Measurements from ENCODE around the gene TXNDC9. TPM values are rescaled to one million over a fixed set of nuclear protein-coding genes. Genes with fewer than 3 reads are reported as not detected.
"Not testable (repeated sequence)": the region's sequence is repeated elsewhere in the genome, so short reads cannot be mapped to it uniquely, and the experiment has no call there.

The TXNDC9 gene
- total RNA-seq, 4 donors from 2014 or later: 24.1 to 34.7 (median 26.9) TPM

DNA sequence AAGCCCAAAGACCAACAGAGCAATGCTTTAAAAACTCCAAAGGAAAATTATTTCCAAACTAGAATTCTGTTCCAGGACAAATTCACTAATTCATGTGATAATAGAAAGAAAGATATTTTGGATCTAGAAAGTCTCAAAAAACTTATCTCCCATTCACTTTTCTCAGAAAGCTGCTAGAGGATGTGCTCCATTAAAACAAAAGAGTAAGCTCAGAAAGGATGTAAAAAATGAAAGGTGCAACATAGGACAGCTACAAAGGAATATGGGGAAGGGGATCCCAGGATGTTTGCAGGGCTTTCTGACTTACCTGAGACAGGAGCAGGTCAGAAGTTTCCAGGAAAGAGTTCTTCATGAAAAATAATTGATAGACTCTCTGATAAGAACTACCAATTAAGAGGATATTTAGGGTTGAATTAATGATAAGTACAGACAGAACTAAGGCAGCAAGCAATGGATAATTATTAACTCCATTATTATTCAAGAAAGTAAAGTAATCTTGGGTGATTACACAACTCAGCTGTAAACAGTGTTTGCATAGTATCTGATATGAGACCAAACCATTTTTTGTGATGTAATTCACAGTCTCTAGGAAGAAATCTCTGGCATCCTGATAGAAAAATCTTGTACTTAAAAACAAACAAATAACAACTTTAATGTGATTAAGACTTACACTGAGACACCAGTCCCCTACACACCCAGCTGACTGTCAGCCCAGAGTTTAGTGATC is 56.0 kb downstream of the TXNDC9 start:
- Histone ChIP-seq H3K27ac (no peak overlapping the region), H3K9me3 (no peaks in the 10 kb centered on the region), H3K36me3 (peaks cover 4% of the 10 kb centered on the region), H3K27me3 (no peaks in the 10 kb centered on the region), H3K4me1 (no peaks in the 10 kb centered on the region), H3K4me3 (no peak overlapping the region)
- TF ChIP-seq EP300 (IDR thresholded peaks at IDR 0.05) (no peak), POLR2A (IDR thresholded peaks at IDR 0.05) (no peak), POLR2AphosphoS5 (IDR thresholded peaks at IDR 0.05) (no peak)
- TF ChIP-seq, protein P1, sequence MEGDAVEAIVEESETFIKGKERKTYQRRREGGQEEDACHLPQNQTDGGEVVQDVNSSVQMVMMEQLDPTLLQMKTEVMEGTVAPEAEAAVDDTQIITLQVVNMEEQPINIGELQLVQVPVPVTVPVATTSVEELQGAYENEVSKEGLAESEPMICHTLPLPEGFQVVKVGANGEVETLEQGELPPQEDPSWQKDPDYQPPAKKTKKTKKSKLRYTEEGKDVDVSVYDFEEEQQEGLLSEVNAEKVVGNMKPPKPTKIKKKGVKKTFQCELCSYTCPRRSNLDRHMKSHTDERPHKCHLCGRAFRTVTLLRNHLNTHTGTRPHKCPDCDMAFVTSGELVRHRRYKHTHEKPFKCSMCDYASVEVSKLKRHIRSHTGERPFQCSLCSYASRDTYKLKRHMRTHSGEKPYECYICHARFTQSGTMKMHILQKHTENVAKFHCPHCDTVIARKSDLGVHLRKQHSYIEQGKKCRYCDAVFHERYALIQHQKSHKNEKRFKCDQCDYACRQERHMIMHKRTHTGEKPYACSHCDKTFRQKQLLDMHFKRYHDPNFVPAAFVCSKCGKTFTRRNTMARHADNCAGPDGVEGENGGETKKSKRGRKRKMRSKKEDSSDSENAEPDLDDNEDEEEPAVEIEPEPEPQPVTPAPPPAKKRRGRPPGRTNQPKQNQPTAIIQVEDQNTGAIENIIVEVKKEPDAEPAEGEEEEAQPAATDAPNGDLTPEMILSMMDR (IDR thresholded peaks at IDR 0.05): no peak
- no peak for DNase-seq (ENCODE audit: low spot score in 2 of 2)

DNA sequence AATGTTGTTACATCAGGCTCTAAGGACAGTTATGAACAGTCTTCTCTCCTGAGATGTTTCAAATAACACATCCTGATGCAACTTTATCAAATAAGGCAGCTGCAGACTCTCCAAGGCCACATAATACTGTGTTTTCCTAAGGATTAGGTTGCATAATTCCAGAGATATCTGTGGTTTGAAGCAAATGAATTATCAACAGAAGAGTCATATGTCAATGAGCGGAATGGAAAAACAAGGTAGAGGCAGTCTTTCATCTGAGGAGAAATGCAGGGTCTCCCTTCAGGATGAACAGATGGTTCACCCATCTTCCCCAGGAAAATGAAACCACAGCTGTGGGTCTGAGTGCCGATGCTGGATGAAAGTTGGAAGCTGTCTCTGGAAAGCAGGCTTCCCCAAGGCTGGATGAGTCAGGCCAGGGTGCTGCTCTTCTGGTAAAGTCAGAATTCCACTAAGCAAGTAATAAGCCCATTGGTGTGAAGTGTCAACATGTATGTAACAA is 57.3 kb downstream of the TXNDC9 start:
- no peak overlapping the region for H3K27ac ChIP-seq
- H3K9me3 ChIP-seq: no peaks in the 10 kb centered on the region
- H3K36me3 ChIP-seq: no peaks in the 10 kb centered on the region
- WGBS: 82% methylated on average over 2 of the region's 2 CpGs
- no peaks in the 10 kb centered on the region for H3K27me3 ChIP-seq
- no peak overlapping the region for H3K4me3 ChIP-seq
- TF ChIP-seq POLR2AphosphoS5 (IDR thresholded peaks at IDR 0.05) (no peak), EP300 (IDR thresholded peaks at IDR 0.05) (no peak), POLR2A (IDR thresholded peaks at IDR 0.05) (no peak)
- TF ChIP-seq, protein P1 (IDR thresholded peaks at IDR 0.05): no peak
- no peak for DNase-seq (ENCODE audit: low spot score in 2 of 2)
- no peaks in the 10 kb centered on the region for H3K4me1 ChIP-seq

DNA sequence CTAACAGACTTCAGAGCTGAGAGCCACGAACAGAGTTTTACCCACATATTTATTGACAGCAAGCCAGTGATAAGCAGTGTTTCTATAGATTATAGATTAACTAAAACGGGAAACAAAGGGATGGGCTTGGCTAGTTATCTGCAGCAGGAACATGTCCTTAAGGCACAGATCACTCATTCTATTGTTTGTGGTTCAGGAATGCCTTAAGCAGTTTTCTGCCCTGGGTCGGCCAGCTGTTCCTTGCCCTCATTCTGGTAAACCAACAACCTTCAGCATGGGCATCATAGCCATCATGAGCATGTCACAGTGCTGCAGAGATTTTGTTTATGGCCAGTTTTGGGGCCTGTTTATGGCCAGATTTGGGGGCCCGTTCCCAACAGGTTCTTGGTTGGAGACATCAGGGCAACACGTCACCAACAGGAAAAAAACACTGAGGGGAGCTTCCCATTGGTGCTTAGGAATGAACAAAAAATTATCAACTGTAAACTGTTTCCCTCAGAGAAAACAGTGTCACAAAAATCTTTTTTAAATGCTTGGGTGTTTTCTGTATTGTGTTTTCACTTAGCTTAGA is 57.9 kb downstream of the TXNDC9 start:
- not testable (repeated sequence) for H3K4me1 ChIP-seq; H3K9me3 ChIP-seq; H3K36me3 ChIP-seq; H3K27ac ChIP-seq; H3K27me3 ChIP-seq; H3K4me3 ChIP-seq; DNase-seq (ENCODE audit: low spot score in 2 of 2)
- 93% methylated on average over 5 of the region's 5 CpGs for WGBS

DNA sequence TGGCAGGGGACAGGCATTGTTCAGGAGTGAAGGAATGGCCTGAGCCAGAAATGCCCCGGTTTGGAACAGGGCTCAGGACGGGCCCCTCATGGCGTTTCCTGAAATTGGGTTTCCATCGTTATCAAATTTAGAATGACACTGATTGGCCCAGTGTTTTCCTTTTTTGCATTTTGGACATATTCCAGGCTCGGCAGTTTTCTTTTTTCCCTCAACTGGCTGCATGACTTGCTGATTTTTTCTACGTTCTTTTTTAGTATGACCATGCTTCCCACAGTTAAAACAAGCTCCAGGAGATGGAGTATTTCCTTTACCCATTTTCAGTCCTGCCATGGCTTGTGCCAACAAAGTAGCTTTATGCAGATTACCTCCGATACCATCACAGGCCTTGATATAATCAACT is 60.3 kb downstream of the TXNDC9 start:
- DNase-seq (ENCODE audit: low spot score in 2 of 2): no peak
- no peak for TF ChIP-seq POLR2AphosphoS5 (IDR thresholded peaks at IDR 0.05)
- no peaks in the 10 kb centered on the region for H3K36me3 ChIP-seq
- H3K27ac ChIP-seq: no peak overlapping the region
- H3K4me1 ChIP-seq: no peaks in the 10 kb centered on the region
- peaks cover 4% of the 10 kb centered on the region for H3K9me3 ChIP-seq
- H3K4me3 ChIP-seq: no peak overlapping the region
- no peaks in the 10 kb centered on the region for H3K27me3 ChIP-seq
- 29% methylated on average over 7 of the region's 7 CpGs for WGBS

Other genes with a start within 250 kb of the TXNDC9 start
- 1 to 10 TPM in 3 of 4 donors, under 1 TPM in 1; 0.72 to 4.6 (median 2.6) TPM for gene C2orf15, start 194.6 kb downstream of the TXNDC9 start, total RNA-seq
- gene TSGA10, start 181.4 kb downstream of the TXNDC9 start, total RNA-seq: 10 to 100 TPM in 1 of 4 donors, 1 to 10 TPM in 3; 7.5 to 13.4 (median 8.1) TPM
- 1 to 10 TPM; 4.0 to 6.9 (median 5.0) TPM for gene LIPT1, start 181.4 kb downstream of the TXNDC9 start, total RNA-seq
- 10 to 100 TPM; 20.0 to 59.5 (median 27.9) TPM for gene MITD1, start 155.3 kb downstream of the TXNDC9 start, total RNA-seq
- gene MRPL30, start 155.1 kb downstream of the TXNDC9 start, total RNA-seq: 10 to 100 TPM; 19.4 to 32.3 (median 28.1) TPM
- 10 to 100 TPM in 1 of 4 donors, 1 to 10 TPM in 1, not detected in 2; 2.9 to 16.0 TPM for gene LYG2, start 80.7 kb downstream of the TXNDC9 start, total RNA-seq
- 1 to 10 TPM in 3 of 4 donors, under 1 TPM in 1; 0.89 to 4.0 (median 1.4) TPM for gene LYG1, start 35.1 kb downstream of the TXNDC9 start, total RNA-seq
- gene EIF5B, start 1.1 kb upstream of the TXNDC9 start, total RNA-seq: 10 to 100 TPM; 31.5 to 55.2 (median 34.5) TPM
- gene REV1, start 153.7 kb upstream of the TXNDC9 start, total RNA-seq: 10 to 100 TPM; 43.1 to 99.9 (median 53.5) TPM